HUES48 (cell line): ENCODE measurements around the gene MTERF1.
"Not testable (repeated sequence)": the region's sequence is repeated elsewhere in the genome, so short reads cannot be mapped to it uniquely, and the experiment has no call there.

Experiments used
- H3K27ac ChIP-seq: one replicate; pipeline ENCODE4 v1.7.0; 2013; ENCODE audit warnings: low read depth, low read length, inconsistent platforms
- H3K27me3 ChIP-seq: 2 replicates; pipeline ENCODE4 v1.6.1; 2013; ENCODE audit warnings: mild to moderate bottlenecking, low read length; ENCODE audit not compliant: control insufficient read depth, insufficient read depth
- H3K36me3 ChIP-seq: 2 replicates; pipeline ENCODE4 v1.6.1; 2013; ENCODE audit warnings: low read length; ENCODE audit not compliant: control insufficient read depth, insufficient read depth
- H3K4me1 ChIP-seq: 2 replicates; pipeline ENCODE4 v1.6.1; 2013; ENCODE audit warnings: mild to moderate bottlenecking, low read length; ENCODE audit not compliant: control insufficient read depth, insufficient read depth
- H3K4me3 ChIP-seq: 2 replicates; pipeline ENCODE4 v1.5.1; 2013; ENCODE audit warnings: mild to moderate bottlenecking, low read depth, low read length
- H3K9ac ChIP-seq: 2 replicates; pipeline ENCODE4 v1.6.1; 2013; ENCODE audit warnings: mild to moderate bottlenecking, low read depth, low read length, moderate library complexity
- H3K9me3 ChIP-seq: 2 replicates; pipeline ENCODE4 v1.6.1; 2013; ENCODE audit warnings: low read length; ENCODE audit not compliant: control insufficient read depth, insufficient read depth

Gene MTERF1

GRCh38 chr7:91899563-91899962 is 19.1 kb upstream of the MTERF1 start:
- no peak overlapping the region for H3K9ac ChIP-seq
- no peaks in the 10 kb centered on the region for H3K27me3 ChIP-seq
- H3K4me3 ChIP-seq = no peak overlapping the region
- no peak overlapping the region for H3K27ac ChIP-seq
- H3K4me1 ChIP-seq = no peaks in the 10 kb centered on the region; the same call in 1 of the 2 replicates
- H3K9me3 ChIP-seq = no peaks in the 10 kb centered on the region
- H3K36me3 ChIP-seq = no peaks in the 10 kb centered on the region

GRCh38 chr7:91898240-91898992 is 17.9 kb upstream of the MTERF1 start:
- no peaks in the 10 kb centered on the region; the same call in 1 of the 2 replicates for H3K4me1 ChIP-seq
- H3K9me3 ChIP-seq = no peaks in the 10 kb centered on the region
- no peaks in the 10 kb centered on the region for H3K36me3 ChIP-seq

GRCh38 chr7:91894781-91895480 is 14.4 kb upstream of the MTERF1 start:
- peaks cover 4% of the 10 kb centered on the region; the same call in 1 of the 2 replicates for H3K4me1 ChIP-seq
- H3K27me3 ChIP-seq = no peaks in the 10 kb centered on the region
- H3K4me3 ChIP-seq = no peak overlapping the region
- H3K36me3 ChIP-seq = no peaks in the 10 kb centered on the region
- no peak overlapping the region for H3K27ac ChIP-seq
- peaks cover 5% of the 10 kb centered on the region; the same call in 1 of the 2 replicates for H3K9me3 ChIP-seq
- H3K9ac ChIP-seq = no peak overlapping the region

More at GRCh38 chr7:91898240-91898992, 17.9 kb upstream of the MTERF1 start:
- H3K9ac ChIP-seq = no peak overlapping the region
- H3K27ac ChIP-seq = no peak overlapping the region
- no peak overlapping the region for H3K4me3 ChIP-seq
- no peaks in the 10 kb centered on the region for H3K27me3 ChIP-seq

GRCh38 chr7:91893699-91894098 is 13.2 kb upstream of the MTERF1 start:
- not testable (repeated sequence) for H3K9me3 ChIP-seq, H3K4me3 ChIP-seq, H3K36me3 ChIP-seq, H3K27me3 ChIP-seq, H3K9ac ChIP-seq, H3K4me1 ChIP-seq
- peak overlapping the region; percentile 85 for H3K27ac ChIP-seq

GRCh38 chr7:91892821-91893340 is 12.4 kb upstream of the MTERF1 start:
- Histone ChIP-seq H3K27ac (peak overlapping the region; percentile 85), H3K4me3 (no peak overlapping the region), H3K4me1 (peaks cover 4% of the 10 kb centered on the region; the same call in 1 of the 2 replicates), H3K9ac (no peak overlapping the region), H3K9me3 (peaks cover 5% of the 10 kb centered on the region; the same call in 1 of the 2 replicates), H3K36me3 (no peaks in the 10 kb centered on the region), H3K27me3 (no peaks in the 10 kb centered on the region)

GRCh38 chr7:91892099-91892705 is 11.7 kb upstream of the MTERF1 start:
- Histone ChIP-seq H3K9ac (no peak overlapping the region), H3K9me3 (peaks cover 5% of the 10 kb centered on the region; the same call in 1 of the 2 replicates), H3K4me3 (no peak overlapping the region), H3K27ac (peak overlapping the region; percentile 85), H3K27me3 (no peaks in the 10 kb centered on the region), H3K36me3 (no peaks in the 10 kb centered on the region), H3K4me1 (peaks cover 4% of the 10 kb centered on the region; the same call in 1 of the 2 replicates)

GRCh38 chr7:91888271-91889175 is 8.0 kb upstream of the MTERF1 start:
- H3K27ac ChIP-seq, H3K36me3 ChIP-seq, H3K4me3 ChIP-seq, H3K9ac ChIP-seq, H3K4me1 ChIP-seq, H3K27me3 ChIP-seq: not testable (repeated sequence)
- H3K9me3 ChIP-seq = peaks cover 14% of the 10 kb centered on the region; the same call in 1 of the 2 replicates

GRCh38 chr7:91887336-91888213 is 7.1 kb upstream of the MTERF1 start:
- H3K36me3 ChIP-seq, H3K27me3 ChIP-seq, H3K27ac ChIP-seq, H3K4me1 ChIP-seq, H3K9ac ChIP-seq, H3K4me3 ChIP-seq: not testable (repeated sequence)
- H3K9me3 ChIP-seq = peaks cover 14% of the 10 kb centered on the region; the same call in 1 of the 2 replicates

- Histone ChIP-seq H3K9ac (no peak overlapping the region), H3K27ac (no peak overlapping the region), H3K4me3 (no peak overlapping the region), H3K36me3 (no peaks in the 10 kb centered on the region), H3K9me3 (peaks cover 10% of the 10 kb centered on the region; the same call in 1 of the 2 replicates), H3K4me1 (no peaks in the 10 kb centered on the region; the same call in 1 of the 2 replicates), H3K27me3 (no peaks in the 10 kb centered on the region)
Observed at GRCh38 chr7:91883676-91884362, 3.3 kb upstream of the MTERF1 start.
